Hematopoietic multipotent progenitor cell treated with erythropoietin and hydrocortisone succinate and interleukin-3 and kit ligand, for 17 days (in vitro differentiated cells): ENCODE data around the gene THSD7A.

Experiments used
- DNase-seq: peaks from one replicate; pipeline ENCODE4 v3.0.0-alpha.2; 2015; ENCODE audit warnings: low spot score

THSD7A gene

DNA sequence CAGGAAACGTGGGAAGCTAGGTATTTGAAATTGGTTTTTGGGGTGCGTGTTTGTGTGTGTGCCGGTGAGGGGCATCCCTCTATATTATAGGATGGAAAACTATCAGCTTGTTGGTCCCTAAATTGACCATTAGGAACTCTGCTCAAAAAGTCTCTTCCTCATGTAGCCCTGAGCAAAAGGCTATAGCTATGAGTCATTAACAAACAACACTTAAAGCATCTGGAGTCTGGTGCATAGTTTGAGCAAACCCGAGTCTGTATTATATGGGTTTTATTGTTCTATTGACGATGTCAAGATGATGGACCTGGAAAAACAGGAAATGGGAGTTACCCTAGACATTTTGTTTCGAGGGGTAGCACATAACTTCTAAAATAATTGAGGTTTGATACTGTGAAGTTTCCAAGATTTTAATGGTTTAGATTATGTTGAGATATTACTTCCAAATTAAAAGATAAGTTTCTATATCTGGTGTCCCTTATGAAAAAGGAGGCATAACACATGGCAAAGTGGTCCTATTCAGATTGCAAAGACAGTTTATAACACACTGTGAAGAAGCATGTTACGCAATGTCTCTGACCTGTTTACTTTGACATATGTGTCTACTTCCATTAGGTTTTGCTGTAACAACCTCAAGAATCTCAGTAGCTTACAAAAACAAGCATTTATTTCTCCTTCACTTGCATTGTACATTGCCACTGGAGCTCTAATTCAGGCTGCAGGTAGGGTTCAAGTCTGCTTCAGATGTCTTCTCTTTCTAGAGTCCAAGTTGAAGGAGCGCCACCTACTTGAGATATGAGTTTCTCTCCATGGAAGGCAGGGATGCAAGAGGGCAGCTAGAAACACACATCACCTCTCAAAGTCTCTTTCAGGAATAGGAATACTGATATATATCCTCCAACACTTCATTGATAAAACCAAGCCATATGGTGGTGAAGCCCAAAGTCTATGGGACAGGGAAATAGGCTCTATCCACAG is 500.6 kb downstream of the THSD7A start:
- DNase-seq = no peak

DNA sequence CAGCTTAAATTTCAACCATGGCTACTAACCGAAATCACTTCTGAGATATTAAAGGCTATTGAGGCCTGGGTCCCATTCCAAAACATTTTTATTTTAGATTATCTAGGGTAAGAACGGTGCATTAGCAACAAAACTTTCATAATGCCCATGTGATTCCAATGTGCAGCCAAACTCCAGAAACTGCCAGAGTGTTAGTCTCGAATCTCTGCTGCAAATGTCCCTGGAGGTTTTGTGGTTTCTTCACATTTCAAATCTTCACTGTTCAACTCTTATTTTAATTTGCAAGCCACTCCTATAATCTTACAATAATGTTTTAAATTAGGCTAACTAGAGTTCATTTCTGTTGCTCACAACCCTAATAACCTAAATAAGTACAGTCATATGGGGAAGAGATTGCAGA is 501.3 kb downstream of the THSD7A start:
- no peak for DNase-seq

DNA sequence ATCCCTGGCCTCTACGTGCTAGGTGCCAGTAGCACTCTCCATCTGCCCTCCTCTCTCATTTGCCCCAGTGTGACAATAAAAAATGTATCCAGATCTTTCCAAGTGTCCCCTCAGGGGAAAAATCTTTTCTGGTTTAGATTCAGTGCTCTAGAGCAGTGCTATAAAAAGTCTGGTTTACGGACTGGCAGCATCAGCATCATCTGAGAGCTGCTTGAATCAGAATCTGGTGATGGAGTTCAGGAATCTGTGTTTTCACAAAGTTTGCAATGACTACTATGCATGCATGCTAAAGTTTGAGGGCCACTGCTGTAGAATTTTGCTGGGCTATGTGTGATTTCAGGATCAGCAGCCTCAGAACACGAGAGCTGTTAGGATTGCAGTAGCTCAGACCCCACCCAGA is 501.8 kb downstream of the THSD7A start:
- no peak for DNase-seq

DNA sequence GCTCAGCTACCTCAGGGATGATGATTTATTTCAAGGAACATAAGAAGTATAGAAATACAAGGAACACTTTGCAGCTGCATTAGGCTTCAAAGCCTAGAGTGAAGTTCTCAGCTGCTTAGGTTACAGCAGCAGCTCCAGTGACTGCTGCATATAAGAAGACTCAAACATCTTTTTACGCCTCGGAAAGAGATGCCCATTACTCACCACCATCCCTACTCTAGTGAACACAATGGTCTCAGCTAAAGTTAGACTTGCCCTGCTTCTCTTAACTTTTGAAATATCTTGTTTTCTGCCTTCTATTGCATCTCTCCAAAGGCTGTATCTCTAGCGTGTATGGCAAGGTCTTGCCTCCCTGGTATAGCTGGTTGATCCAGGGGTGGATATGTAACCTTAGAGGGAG is 502.4 kb downstream of the THSD7A start:
- DNase-seq = no peak

DNA sequence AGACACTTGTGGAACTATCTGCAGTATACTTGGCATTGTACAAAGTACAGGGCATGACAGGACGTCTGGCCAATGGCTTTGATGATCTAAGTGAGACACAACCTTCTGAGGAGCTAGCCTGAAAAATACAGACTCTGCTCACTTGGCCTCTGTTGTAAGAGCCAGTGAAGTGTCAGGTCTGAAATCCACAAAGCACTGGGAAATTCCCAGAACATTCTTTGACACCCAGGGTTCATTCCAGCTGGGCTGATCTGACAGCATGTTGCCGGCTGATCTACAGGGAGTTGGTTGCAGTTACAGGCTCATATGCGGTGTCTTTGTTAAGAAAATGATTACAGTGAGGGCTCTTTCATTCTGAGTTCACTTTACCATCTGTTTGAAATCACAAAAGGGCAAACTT is 503.7 kb downstream of the THSD7A start:
- no peak for DNase-seq

DNA sequence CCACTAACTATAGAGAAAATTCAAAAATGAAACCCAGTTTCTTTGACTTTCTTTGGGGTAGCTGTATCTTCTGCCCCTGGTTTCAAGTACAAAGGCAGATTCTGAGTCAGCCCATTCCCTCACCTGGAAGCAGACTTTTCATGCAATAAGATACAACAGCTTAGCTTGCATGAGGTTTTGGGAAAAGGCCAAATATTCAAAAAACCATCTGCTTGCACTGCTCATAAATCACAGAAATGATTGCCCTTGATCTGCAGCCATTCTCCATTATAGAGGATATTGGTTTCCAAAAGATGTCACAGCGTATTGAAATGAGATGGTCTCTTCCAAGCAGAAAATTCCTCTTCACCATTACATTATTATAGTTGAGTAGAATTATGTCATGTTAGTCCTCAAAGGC is 504.4 kb downstream of the THSD7A start:
- no peak for DNase-seq
